GM12878 (cell line): ENCODE data around the gene TIMM22. TPM values are rescaled to one million over a fixed set of nuclear protein-coding genes. Genes with fewer than 3 reads are reported as not detected.

Source experiments
- ATF7 ChIP-seq: fragments of 450-650 bp; IDR thresholded peaks from 2 replicates; pipeline ENCODE4 v1.6.1; 2016; ENCODE audit warnings: low read depth, mild to moderate bottlenecking
- BMI1 ChIP-seq: fragments of 450-650 bp; IDR thresholded peaks from 2 replicates; pipeline ENCODE4 v1.6.1; 2016; ENCODE audit warnings: mild to moderate bottlenecking, moderate library complexity, borderline replicate concordance
- EED ChIP-seq: sonication (generic); IDR thresholded peaks from 2 replicates; pipeline ENCODE4 v1.6.1; 2016; ENCODE audit warnings: antibody characterized with exemption, low read depth
- EGR1 ChIP-seq, 2 experiments: IDR thresholded peaks; 1 replicate in 1 of 2; 2 replicates in 1 of 2; pipeline ENCODE4 v1.6.1; 2011 to 2012; ENCODE audit warnings: low read depth in 2 of 2, low read length in 2 of 2, borderline replicate concordance in 1 of 2, mild to moderate bottlenecking in 1 of 2, moderate library complexity in 1 of 2
- FOXM1 ChIP-seq: IDR thresholded peaks from 2 replicates; pipeline ENCODE4 v1.6.1; 2012; ENCODE audit warnings: low read depth, mild to moderate bottlenecking, inconsistent platforms, low read length, moderate library complexity
- GATAD2B ChIP-seq: fragments of 450-650 bp; conservative IDR thresholded peaks from 2 replicates; pipeline ENCODE4 v1.6.1; 2017; ENCODE audit warnings: low read depth, mild to moderate bottlenecking, moderate library complexity
- IKZF2 ChIP-seq, 2 experiments: fragments of 450-650 bp; IDR thresholded peaks; 2 replicates each; pipeline ENCODE4 v1.6.1; 2017; ENCODE audit warnings: mild to moderate bottlenecking in 2 of 2, moderate library complexity in 2 of 2
- IRF5 ChIP-seq: fragments of 450-650 bp; IDR thresholded peaks from 2 replicates; pipeline ENCODE4 v1.6.1; 2017; ENCODE audit warnings: borderline replicate concordance
- KAT2A ChIP-seq: conservative IDR thresholded peaks from 2 replicates; pipeline ENCODE4 v1.6.1; 2011; ENCODE audit warnings: low read depth, low read length; ENCODE audit not compliant: control insufficient read depth
- MEF2A ChIP-seq: IDR thresholded peaks from 2 replicates; pipeline ENCODE4 v1.6.1; 2011; ENCODE audit warnings: low read depth, mild to moderate bottlenecking, low read length, moderate library complexity; ENCODE audit not compliant: insufficient read depth
- MTA2 ChIP-seq: fragments of 450-650 bp; IDR thresholded peaks from 2 replicates; pipeline ENCODE4 v1.6.1; 2016; ENCODE audit warnings: low read depth, mild to moderate bottlenecking, moderate library complexity
- NFYB ChIP-seq: IDR thresholded peaks from 2 replicates; pipeline ENCODE4 v1.6.1; 2011; ENCODE audit warnings: low read depth, mild to moderate bottlenecking, low read length, improper control_type of control experiment, moderate library complexity; ENCODE audit not compliant: insufficient read depth
- POU2F2 ChIP-seq: IDR thresholded peaks from 3 replicates; pipeline ENCODE4 v1.6.1; 2011; ENCODE audit warnings: low read depth, mild to moderate bottlenecking, low read length, borderline replicate concordance
- SIN3A ChIP-seq: IDR thresholded peaks from 2 replicates; pipeline ENCODE4 v1.6.1; 2012; ENCODE audit warnings: low read depth, low read length, improper control_type of control experiment
- SMAD5 ChIP-seq: IDR thresholded peaks from 2 replicates; pipeline ENCODE4 v1.6.1; 2016; ENCODE audit warnings: antibody characterized with exemption, low read depth
- SPI1 ChIP-seq: IDR thresholded peaks from 2 replicates; pipeline ENCODE4 v1.6.1; 2011; ENCODE audit warnings: low read depth, mild to moderate bottlenecking, low read length, moderate library complexity, borderline replicate concordance; ENCODE audit not compliant: insufficient read depth
- TCF12 ChIP-seq: IDR thresholded peaks from 2 replicates; pipeline ENCODE4 v1.6.1; 2011; ENCODE audit warnings: low read depth, mild to moderate bottlenecking, low read length
- YY1 ChIP-seq: IDR thresholded peaks from 2 replicates; pipeline ENCODE4 v1.6.1; 2011; ENCODE audit warnings: low read depth, mild to moderate bottlenecking, low read length
- ZNF592 ChIP-seq: fragments of 450-650 bp; IDR thresholded peaks from 2 replicates; pipeline ENCODE4 v1.6.1; 2017; ENCODE audit warnings: mild to moderate bottlenecking, moderate library complexity
- ZSCAN29 ChIP-seq: fragments of 450-650 bp; IDR thresholded peaks from 2 replicates; pipeline ENCODE4 v1.6.1; 2017; ENCODE audit warnings: mild to moderate bottlenecking, moderate library complexity
- polyA plus RNA-seq, 11 experiments: library from polyadenylated mRNA; depleted of rRNA in 4 of 11; unstranded in 6 of 11; stranded (reverse) in 5 of 11; fragments of >200 nt; fragmentation: Nextera tagmentation in 4 of 11; fragmentation: Illumina TruSeq in 1 of 11; extraction: Ambion mirVana in 4 of 11; extraction: Trizol in 1 of 11; gene quantifications; 1 replicate in 1 of 11; 2 replicates in 10 of 11; pipeline versions ENCODE4 v1.2.1 to v1.2.3, GENCODE V29; 2011 to 2016; ENCODE audit warnings: inconsistent platforms in 2 of 11, missing spikeins in 2 of 11, low read depth in 1 of 11
- total RNA-seq, 4 experiments: library from RNA; depleted of rRNA in 3 of 4; stranded (reverse); fragments of >200 nt in 3 of 4; fragmentation: Illumina TruSeq in 1 of 4; extraction: Trizol in 1 of 4; gene quantifications; 2 replicates each; pipeline versions ENCODE4 v1.2.1 to v1.2.3, GENCODE V29; 2013 to 2021
- TF ChIP-seq, protein P1 (sequence below): IDR thresholded peaks from 2 replicates; pipeline ENCODE4 v1.6.1; 2011; ENCODE audit warnings: low read depth, mild to moderate bottlenecking, low read length, moderate library complexity, borderline replicate concordance; ENCODE audit errors: extremely low read depth
- TF ChIP-seq, protein P2 (sequence below): IDR thresholded peaks from 2 replicates; pipeline ENCODE4 v1.6.1; 2011; ENCODE audit warnings: borderline replicate concordance, low read depth, mild to moderate bottlenecking, moderate library complexity, low read length; ENCODE audit not compliant: insufficient read depth, poor library complexity, severe bottlenecking

The TIMM22 gene
- total and polyA plus RNA-seq, 10 of the 15 experiments (the other 5 are each of a cell fraction or from before 2014, with no cell fraction given): 4.4 to 25.0 (median 10.6) TPM

GRCh38 chr17:979539-980405 lies 17.2 kb upstream of the TIMM22 start, which contains the start of gene NXN (continued):
- TF ChIP-seq, protein P1, sequence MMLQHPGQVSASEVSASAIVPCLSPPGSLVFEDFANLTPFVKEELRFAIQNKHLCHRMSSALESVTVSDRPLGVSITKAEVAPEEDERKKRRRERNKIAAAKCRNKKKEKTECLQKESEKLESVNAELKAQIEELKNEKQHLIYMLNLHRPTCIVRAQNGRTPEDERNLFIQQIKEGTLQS: no peak
- TF ChIP-seq ATF7 (no peak), SIN3A (no peak), MEF2A (no peak), EED (no peak), KAT2A (no peak), MTA2 (no peak), IKZF2 (IDR thresholded peaks at IDR 0.05) (no peak), ZSCAN29 (no peak), POU2F2 (no peak), YY1 (0 out of 2 replicates have a peak, but pooled peaks have one; percentile 9), EGR1 (IDR thresholded peaks at IDR 0.05; ENCODE audit: borderline replicate concordance in 1 of 2, low read depth in 2 of 2, low read length in 2 of 2) (peak in 1 of 2 experiments; percentile 75; a peak in 2 of 3 replicates), ZNF592 (no peak), IRF5 (no peak), NFYB (no peak), BMI1 (no peak), GATAD2B (peak; percentile 60; the same call in 1 of the 2 replicates), SMAD5 (no peak), TCF12 (0 out of 2 replicates have a peak, but pooled peaks have one; percentile 21), FOXM1 (no peak), SPI1 (no peak)
- TF ChIP-seq, protein P2, sequence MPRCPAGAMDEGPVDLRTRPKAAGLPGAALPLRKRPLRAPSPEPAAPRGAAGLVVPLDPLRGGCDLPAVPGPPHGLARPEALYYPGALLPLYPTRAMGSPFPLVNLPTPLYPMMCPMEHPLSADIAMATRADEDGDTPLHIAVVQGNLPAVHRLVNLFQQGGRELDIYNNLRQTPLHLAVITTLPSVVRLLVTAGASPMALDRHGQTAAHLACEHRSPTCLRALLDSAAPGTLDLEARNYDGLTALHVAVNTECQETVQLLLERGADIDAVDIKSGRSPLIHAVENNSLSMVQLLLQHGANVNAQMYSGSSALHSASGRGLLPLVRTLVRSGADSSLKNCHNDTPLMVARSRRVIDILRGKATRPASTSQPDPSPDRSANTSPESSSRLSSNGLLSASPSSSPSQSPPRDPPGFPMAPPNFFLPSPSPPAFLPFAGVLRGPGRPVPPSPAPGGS: no peak
